HG02870 (cell line): ENCODE measurements around the gene ZDHHC7.

Experiments used
- ATAC-seq: cut with Tn5 transposase; IDR thresholded peaks from one replicate; pipeline ENCODE4 v1.9.1; 2021; ENCODE audit warnings: mild to moderate bottlenecking, moderate library complexity; ENCODE audit not compliant: unreplicated experiment

Gene ZDHHC7

GRCh38 chr16:84970447-84971127, 40.7 kb downstream of the ZDHHC7 start:
- no peak for ATAC-seq

DNA sequence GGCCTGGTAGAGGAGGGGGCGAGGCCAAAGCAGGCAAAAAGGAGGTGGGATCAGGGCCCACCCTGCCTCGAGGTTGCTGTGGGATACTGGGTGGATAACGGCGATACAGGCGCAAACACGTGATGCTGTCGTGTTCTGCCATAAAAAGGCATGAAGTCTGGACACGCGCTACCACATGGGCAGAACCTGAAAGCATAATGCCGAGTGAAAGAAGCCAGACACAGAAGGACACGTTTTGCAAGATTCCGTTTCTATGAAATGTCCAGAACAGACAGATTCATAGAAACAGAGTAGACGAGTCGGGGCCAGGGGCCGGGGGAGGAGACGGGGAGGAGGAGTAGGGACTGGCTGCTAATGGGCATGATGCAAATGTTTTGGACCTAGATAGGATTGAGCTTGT, 43.5 kb downstream of the ZDHHC7 start:
- ATAC-seq, result no peak

DNA sequence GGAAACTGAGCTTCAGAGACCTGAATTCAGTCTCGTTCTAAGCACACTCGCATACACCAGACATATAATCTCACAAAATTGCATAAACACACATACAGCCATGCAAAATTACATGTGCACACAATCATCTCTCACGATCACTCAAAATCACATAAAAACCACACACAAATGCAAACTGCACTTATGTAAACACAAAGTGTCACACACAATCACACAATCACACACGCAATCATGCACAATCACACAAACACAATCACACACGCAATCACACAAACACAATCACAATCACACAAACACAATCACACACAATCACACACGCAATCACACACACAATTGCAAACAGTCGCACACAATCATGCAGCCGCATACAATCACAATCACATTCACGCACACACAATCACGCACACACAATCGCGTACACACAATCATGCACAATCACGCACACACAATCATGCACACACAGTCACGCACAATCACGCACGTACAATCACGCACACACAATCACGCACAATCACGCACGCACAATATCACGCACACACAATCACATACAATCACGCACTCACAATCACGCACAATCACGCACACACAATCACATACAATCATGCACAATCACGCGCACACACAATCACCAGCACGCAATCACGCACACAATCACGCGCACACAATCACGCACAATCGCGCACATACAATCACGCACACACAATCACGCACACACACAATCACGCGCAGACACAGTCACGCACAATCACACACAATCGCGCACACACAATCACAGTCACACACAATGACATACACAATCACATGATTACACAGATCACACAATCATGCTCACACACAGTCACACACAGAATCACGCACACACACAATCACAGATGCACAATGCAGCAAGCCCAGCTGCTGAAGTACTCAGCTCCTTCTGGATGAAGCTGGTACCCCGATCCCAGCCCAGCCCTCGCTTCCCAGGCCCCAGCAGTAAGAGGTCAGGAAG, 45.6 kb downstream of the ZDHHC7 start:
- ATAC-seq, result no peak

- no peak for ATAC-seq
These were observed 46.8 kb downstream of the ZDHHC7 start for GRCh38 chr16:84964386-84965128.

GRCh38 chr16:84963066-84963465, 48.3 kb downstream of the ZDHHC7 start:
- ATAC-seq, result no peak

GRCh38 chr16:84960942-84961341, 50.4 kb downstream of the ZDHHC7 start:
- ATAC-seq, result no peak

- no peak for ATAC-seq
These were observed 51.4 kb downstream of the ZDHHC7 start for GRCh38 chr16:84959784-84960417.

DNA sequence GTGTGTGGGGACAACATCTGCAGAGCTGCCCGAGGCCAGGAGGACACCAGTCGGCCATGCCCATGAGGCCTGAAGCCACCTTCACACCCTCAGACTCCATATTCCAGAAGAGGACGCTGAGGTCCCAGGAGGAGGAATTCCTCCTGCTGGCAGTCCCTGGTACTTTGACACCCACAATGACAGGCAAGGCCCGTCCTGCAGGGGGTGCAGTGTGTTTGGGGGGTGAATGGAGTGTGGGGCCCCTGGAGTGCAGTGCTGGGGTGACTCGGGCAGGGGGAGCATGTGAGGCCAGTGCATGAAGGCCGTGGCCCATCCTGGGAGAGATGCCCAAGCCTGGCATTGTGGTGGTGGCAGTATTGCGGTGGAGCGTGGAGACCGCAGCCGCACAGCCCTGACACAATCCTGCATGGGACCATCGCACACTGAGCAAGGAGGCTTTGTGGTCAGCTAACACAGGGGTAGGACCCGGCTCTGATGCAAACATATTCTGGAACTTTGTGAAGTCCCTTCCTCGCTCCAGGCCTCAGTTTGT, 52.2 kb downstream of the ZDHHC7 start:
- no peak for ATAC-seq

DNA sequence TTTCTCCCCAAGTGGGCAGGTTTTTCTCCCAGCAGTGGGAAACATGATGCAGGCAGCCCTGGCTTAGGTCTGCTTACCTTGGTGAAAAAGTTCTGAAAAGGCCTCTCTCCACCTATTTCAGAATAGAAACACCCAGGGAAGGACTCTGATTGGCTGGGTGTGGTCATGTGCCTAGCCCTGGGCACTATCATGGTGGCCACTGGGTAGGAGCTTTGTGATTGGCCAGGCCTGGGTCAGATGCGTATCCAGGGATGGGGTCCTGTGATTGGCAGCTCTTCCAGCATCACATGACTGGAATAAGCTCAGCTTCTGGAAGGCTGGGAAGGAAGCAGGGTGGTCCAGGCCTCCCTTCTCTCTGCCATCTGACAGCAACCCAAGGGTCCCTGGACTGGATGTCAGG, 53.5 kb downstream of the ZDHHC7 start:
- ATAC-seq, result no peak

DNA sequence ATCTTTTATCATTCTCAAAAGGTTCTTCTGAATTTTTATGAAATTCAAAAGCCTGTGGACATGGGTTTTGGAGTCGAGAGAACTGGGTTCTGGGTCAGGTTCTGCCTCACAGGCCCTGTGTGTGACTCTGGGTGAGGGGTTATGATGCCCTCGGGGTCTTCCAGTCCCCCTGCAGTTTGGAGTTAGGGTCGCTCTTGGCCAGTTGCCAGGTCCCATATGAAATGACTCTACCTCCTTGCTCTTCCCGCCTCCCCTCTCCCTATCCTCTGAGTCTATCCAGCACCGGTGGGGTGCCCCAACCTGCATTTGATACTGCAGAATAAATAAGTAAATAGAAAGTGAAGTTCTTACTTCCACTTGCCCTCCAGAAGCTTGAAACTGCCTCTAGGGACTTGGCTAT, 54.1 kb downstream of the ZDHHC7 start:
- no peak for ATAC-seq

GRCh38 chr16:84955427-84955826, 55.9 kb downstream of the ZDHHC7 start:
- no peak for ATAC-seq

- ATAC-seq, result no peak
These were observed 58.1 kb downstream of the ZDHHC7 start for GRCh38 chr16:84953190-84953746.

- ATAC-seq, result no peak
These were observed 58.8 kb downstream of the ZDHHC7 start for GRCh38 chr16:84952335-84953189.

- no peak for ATAC-seq
These were observed 60.4 kb downstream of the ZDHHC7 start for GRCh38 chr16:84950906-84951305.

DNA sequence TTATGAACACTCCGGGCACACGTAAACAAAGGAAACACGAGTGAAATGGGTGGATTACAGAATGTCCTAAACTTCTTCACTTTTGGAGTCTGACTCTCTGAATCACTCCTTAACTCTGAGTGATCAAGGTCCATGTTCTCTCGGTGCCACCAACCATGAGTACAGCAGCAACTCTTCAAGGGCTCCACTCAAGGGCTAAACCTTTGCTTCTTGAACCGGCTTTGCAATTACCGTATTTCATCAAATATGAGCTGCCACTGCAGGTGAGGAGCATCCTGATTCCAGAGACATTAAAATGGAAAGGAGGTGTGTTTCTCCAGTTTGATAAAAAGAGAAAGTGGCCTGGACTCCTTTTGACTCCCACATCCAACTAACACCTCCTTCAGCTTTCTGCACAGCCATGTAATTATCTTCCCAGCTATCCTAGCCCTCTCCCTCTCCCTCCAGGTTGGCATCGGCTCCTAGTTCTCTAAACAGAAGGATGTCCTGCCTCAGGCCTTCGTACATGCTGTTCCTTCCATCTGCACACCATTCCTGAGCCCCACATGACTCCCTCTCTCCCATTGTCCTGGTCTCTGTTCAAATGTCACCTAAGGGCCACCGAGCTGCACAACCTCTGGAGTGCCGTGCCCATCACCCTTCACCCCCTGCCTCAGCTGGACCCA, 61.4 kb downstream of the ZDHHC7 start:
- no peak for ATAC-seq

DNA sequence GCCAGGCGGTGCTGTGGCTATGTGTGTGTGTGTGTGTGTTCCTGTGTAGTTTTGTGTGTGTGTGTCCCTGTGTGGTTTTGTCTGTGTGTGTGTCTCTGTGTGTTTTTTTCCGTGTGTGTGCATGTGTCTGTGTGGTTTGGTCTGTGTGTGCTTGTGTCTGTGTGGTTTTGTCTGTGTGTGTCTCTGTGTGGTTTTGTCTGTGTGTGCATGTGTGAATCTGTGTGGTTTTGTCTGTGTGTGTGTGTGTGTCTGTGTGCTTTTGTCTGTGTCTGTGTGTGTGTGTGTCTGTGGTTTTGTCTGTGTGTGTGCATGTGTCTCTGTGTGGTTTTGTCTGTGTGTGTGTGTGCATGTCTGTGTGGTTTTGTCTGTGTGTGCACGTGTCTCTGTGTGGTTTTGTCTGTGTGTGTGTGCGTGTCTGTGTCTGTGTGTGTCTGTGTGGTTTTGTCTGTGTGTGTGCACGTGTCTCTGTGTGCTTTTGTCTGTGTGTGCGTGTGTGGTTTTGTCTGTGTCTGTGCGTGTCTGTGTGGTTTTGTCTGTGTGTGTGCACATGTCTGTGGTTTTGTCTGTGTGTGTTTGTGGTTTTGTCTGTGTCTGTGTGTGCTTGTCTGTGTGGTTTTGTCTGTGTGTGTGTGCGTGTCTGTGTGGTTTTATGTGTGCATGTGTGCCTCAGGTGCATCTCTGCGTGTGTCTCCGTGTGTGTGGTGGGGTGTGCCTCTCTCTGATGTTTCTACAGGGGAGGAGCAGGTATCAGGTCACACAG, 62.3 kb downstream of the ZDHHC7 start:
- no peak for ATAC-seq

DNA sequence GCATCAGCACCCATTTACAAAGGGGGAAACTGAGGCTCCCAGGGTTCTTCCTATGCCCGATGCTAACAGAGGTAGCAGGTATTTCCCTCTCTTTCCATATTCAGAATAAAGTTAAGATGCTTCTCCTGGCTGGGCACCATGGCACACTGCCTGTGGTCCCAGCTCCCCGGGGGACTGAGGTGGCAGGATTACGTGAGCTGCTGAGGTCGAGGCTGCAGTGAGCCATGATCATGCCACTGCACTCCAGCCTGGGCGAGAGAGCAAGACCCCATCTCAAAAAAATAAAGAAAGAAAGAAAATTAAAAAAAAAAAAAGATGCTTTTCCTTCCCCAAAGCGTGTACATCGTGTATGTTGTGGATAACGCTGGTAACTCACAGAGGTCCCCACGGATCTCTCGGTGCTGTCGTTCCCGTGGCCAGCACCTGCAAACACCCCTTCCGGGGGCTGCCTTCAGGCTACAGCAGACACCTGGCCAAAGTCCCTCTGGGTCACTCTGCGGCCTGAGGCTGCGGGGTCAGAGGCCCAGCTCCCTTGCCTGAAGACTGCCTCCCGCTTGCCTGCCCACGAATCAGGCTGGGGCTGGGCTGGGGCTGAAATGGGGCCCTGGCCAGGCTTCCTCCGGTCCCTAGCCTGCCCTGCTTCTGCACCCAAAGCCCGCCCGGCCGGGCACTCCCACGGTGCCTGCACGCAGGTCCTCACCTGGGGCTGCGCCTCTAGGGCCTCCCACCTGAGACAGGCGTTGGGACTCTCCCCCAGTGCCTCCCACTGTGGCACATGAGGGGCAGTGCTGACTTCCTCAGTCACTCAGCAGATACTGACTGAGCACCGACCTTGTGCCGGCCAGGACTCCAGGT, 63.1 kb downstream of the ZDHHC7 start:
- no peak for ATAC-seq
